ENCODE results near the gene MYH7B. TPM values are rescaled to one million over a fixed set of nuclear protein-coding genes. Genes with fewer than 3 reads are reported as not detected.

The MYH7B gene
- total and polyA plus RNA-seq, 2 donors (not counting 3 experiments of a cell fraction or from before 2014, with no cell fraction given): 0.03 TPM; not detected in 1

GRCh38 chr20:34977365-34978091 is 21.9 kb downstream of the MYH7B start:
- no peak for TF ChIP-seq JUN (IDR thresholded peaks at IDR 0.05; ENCODE audit: borderline replicate concordance, insufficient read depth, insufficient read length, low read depth)
- no peak for TF ChIP-seq MYC (IDR thresholded peaks at IDR 0.05; ENCODE audit: low read depth, low read length)
- no peak for TF ChIP-seq MAX (IDR thresholded peaks at IDR 0.05; ENCODE audit: insufficient read depth, insufficient read length)
- no peak for TF ChIP-seq POLR2A (IDR thresholded peaks at IDR 0.05; ENCODE audit: low read depth, low read length)
- no peak for TF ChIP-seq EZH2 (IDR thresholded peaks at IDR 0.05; ENCODE audit: borderline replicate concordance, low read depth, low read length, severe bottlenecking)
- no peak for TF ChIP-seq CTCF (IDR thresholded peaks at IDR 0.05; ENCODE audit: extremely low read depth in 1 of 2, insufficient read depth in 1 of 2, low read depth in 1 of 2, low read length in 2 of 2)
- Histone ChIP-seq H3K27ac (ENCODE audit: insufficient read depth, low read depth, low read length) (no peak overlapping the region), H3K4me3 (replicated peaks in 1 of 3; ENCODE audit: insufficient read depth in 1 of 3, low read depth in 1 of 3, low read length in 3 of 3) (no peak overlapping the region), H3K9ac (replicated peaks; ENCODE audit: extremely low read depth, insufficient read depth, low read length) (no peak overlapping the region), H3K9me3 (replicated peaks; ENCODE audit: control insufficient read depth, insufficient read depth, low read length) (no peaks in the 10 kb centered on the region), H3K36me3 (ENCODE audit: control insufficient read depth in 2 of 2, extremely low read depth in 1 of 2, insufficient read depth in 2 of 2, low read length in 2 of 2) (no peaks in the 10 kb centered on the region), H3K27me3 (ENCODE audit: control insufficient read depth in 2 of 2, insufficient read depth in 2 of 2, low read length in 2 of 2) (no peaks in the 10 kb centered on the region), H2AFZ (ENCODE audit: low read depth, low read length) (no peak overlapping the region), H4K20me1 (replicated peaks; ENCODE audit: control insufficient read depth, extremely low read depth, insufficient read depth, low read length) (no peaks in the 10 kb centered on the region), H3K79me2 (ENCODE audit: control insufficient read depth, insufficient read depth, low read length) (no peaks in the 10 kb centered on the region), H3K9me1 (replicated peaks; ENCODE audit: control insufficient read depth, extremely low read depth, insufficient read depth, low read length) (no peaks in the 10 kb centered on the region), H3K4me2 (ENCODE audit: insufficient read depth, low read length) (no peak overlapping the region), H3K4me1 (ENCODE audit: control insufficient read depth, extremely low read depth, insufficient read depth, low read length) (no peaks in the 10 kb centered on the region)
- DNase-seq (ENCODE audit: low read depth, low spot score) (no peak), FAIRE-seq (no peak)
- intact Hi-C loops (cut with micrococcal nuclease): no loop called here
- ChIA-PET CTCF (interaction anchor here (1.8 to 1.9 kb wide), 2 partner anchors 21 to 103 kb away, joined by 4 to 7 read pairs; partner anchors contain the start of genes GSS and MYH7B), POLR2A (no interaction called here)
- dilution Hi-C loops (cut with MboI; ENCODE audit: extremely low pct_ligation_motif_present, low sequenced_read_pairs): no loop called here
- no TSS peak for BruUV-seq (replicated peaks)
